ENCODE measurements around the gene DRC7. TPM values are rescaled to one million over a fixed set of nuclear protein-coding genes. Genes with fewer than 3 reads are reported as not detected.
"Not testable (repeated sequence)": the region's sequence is repeated elsewhere in the genome, so short reads cannot be mapped to it uniquely, and the experiment has no call there.

The DRC7 gene
- total RNA-seq, 1 donor from 2014 or later, result not detected

DNA sequence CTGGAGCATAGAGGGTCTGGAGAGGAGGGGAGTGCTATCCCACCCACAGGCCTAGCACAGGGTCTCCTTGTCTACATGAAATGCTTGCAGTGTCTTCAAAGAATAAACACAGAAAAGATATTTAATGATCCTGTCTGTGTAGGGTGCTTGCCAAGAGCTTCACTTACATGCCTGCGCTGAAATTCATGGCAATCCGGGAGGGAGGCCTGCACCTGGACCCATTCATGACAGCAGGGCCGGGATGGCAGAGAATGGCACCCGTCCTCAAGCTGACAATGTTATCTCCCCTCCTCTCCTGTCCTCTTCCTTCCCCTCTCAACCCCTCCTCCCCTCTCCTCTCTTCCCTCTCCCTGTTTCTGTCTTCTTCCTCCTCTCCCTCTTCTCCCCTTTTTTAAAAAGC lies 24.4 kb upstream of the DRC7 start:
- Histone ChIP-seq H3K27me3 (no peaks in the 10 kb centered on the region), H3K36me3 (no peaks in the 10 kb centered on the region), H3K27ac (no peak overlapping the region), H3K4me3 (no peak overlapping the region), H3K4me1 (no peaks in the 10 kb centered on the region), H3K9me3 (no peaks in the 10 kb centered on the region)
- intact Hi-C loops (cut with DNase I), result no loop called here
- no peak for DNase-seq (ENCODE audit: low spot score in 2 of 2)
- TF ChIP-seq, protein P1, sequence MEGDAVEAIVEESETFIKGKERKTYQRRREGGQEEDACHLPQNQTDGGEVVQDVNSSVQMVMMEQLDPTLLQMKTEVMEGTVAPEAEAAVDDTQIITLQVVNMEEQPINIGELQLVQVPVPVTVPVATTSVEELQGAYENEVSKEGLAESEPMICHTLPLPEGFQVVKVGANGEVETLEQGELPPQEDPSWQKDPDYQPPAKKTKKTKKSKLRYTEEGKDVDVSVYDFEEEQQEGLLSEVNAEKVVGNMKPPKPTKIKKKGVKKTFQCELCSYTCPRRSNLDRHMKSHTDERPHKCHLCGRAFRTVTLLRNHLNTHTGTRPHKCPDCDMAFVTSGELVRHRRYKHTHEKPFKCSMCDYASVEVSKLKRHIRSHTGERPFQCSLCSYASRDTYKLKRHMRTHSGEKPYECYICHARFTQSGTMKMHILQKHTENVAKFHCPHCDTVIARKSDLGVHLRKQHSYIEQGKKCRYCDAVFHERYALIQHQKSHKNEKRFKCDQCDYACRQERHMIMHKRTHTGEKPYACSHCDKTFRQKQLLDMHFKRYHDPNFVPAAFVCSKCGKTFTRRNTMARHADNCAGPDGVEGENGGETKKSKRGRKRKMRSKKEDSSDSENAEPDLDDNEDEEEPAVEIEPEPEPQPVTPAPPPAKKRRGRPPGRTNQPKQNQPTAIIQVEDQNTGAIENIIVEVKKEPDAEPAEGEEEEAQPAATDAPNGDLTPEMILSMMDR (IDR thresholded peaks at IDR 0.05), result no peak

DNA sequence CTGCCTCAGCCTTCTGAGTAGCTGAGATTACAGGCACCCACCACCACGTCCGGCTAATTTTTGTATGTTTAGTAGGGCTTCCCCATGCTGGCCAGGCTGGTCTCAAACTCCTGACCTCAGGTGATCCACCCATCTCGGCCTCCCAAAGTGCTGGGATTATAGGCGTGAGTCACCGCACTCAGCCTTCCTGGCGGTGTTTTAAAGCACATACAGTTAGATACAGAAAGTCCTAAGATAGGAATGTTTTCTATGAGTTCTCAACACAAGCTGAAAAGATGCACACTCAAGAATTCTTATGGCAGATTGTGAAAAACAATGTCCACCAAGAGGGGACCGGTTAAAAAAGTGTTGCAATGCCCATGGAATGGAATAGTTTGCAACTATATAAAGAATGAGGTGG lies 23.2 kb upstream of the DRC7 start:
- H3K27me3 ChIP-seq; intact Hi-C loops (cut with DNase I): not testable (repeated sequence)

DNA sequence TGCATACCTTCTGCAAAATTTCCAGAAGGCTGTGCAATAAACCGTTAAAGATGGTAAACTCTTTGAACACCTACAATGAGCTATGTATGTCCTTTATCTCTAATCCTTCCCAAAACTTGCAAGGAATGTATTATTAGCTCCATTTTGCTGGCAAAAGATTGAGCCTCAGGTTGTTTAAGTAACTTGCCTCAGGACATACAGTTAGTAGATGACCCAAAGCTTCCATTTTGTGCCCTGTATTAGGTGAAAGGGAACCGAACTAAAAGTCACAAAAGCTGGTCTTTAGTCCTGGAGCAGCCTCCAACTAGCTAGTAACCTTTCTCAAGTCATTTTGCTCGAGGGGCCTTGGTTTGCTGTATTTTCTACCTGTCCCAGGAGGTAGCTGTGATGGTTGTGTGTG lies 22.2 kb upstream of the DRC7 start:
- TF ChIP-seq, protein P1 (IDR thresholded peaks at IDR 0.05), result no peak
- no peak for DNase-seq (ENCODE audit: low spot score in 2 of 2)
- Histone ChIP-seq H3K4me3 (no peak overlapping the region), H3K27ac (no peak overlapping the region), H3K4me1 (no peaks in the 10 kb centered on the region), H3K27me3 (no peaks in the 10 kb centered on the region), H3K9me3 (no peaks in the 10 kb centered on the region), H3K36me3 (no peaks in the 10 kb centered on the region)
- intact Hi-C loops (cut with DNase I), result no loop called here

More for the DNA sequence above, 23.2 kb upstream of the DRC7 start:
- DNase-seq (ENCODE audit: low spot score in 2 of 2); H3K4me1 ChIP-seq; H3K36me3 ChIP-seq; H3K9me3 ChIP-seq; H3K4me3 ChIP-seq; H3K27ac ChIP-seq: not testable (repeated sequence)

DNA sequence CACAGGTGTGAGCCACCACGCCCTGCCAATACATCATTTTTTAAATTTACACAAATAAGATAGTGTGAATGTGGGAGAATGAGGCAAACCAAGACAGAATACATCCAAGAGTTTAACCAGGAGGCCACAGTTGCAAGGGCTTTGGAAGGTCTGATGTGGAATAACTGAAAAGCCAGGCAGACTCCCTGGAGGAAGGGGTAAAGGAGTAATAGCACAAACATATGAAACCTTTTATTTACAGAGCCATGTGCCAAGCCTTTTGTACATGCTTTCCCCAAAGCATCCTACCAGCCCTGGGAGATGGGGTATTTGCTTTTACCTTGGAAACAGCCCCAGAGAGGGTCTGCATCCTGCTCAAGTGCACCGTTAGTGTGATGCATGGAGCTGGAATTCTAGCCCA lies 21.8 kb upstream of the DRC7 start:
- H3K4me1 ChIP-seq, result no peaks in the 10 kb centered on the region

DNA sequence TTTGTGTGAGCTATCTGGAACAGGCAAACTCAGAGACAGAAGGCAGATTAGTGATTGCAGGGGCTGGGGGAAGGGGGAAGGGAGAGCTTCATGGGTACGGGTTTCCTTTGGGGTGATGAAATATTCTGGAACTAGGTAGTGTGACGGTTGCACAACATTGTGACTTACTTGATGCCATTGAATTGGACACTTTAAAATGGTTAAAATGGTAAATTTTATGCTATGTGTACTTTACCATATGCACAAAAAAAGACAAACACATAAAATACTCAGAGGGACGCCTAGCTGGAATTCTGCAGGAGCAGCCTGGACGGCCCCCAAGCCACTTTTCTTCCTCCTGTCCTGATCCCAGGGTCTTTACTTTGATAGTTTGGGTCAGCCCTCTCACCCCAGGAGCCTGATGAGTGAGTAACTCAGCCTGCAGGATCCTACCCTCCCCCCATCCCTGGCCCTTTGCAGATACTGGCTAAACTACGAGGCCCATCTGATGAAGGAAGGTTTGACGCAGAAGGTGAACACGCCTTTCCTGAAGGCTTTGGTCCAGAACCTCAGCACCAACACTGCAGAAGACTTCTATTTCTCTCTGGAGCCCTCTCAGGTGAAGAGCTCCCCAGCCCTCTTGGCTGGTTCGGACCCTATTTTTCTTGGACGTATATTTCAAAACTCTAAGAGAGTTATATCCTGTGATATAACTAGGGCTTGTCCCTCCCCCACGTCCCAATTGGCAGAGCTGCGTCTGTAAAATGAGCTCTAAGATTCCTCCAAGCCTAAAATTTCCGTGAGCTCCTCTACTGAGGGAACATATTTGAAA lies 18.7 kb upstream of the DRC7 start:
- DNase-seq (ENCODE audit: low spot score in 2 of 2), result no peak
- H3K4me3 ChIP-seq, result no peak overlapping the region
- H3K36me3 ChIP-seq, result no peaks in the 10 kb centered on the region
- no peaks in the 10 kb centered on the region for H3K4me1 ChIP-seq
- intact Hi-C loops (cut with DNase I), result no loop called here
- H3K27me3 ChIP-seq, result no peaks in the 10 kb centered on the region
- no peak overlapping the region for H3K27ac ChIP-seq
- no peaks in the 10 kb centered on the region for H3K9me3 ChIP-seq
- TF ChIP-seq, protein P1 (IDR thresholded peaks at IDR 0.05), result no peak

More for the DNA sequence above, 21.8 kb upstream of the DRC7 start:
- intact Hi-C loops (cut with DNase I), result no loop called here
- H3K27ac ChIP-seq, result no peak overlapping the region
- no peak for DNase-seq (ENCODE audit: low spot score in 2 of 2)
- no peaks in the 10 kb centered on the region for H3K36me3 ChIP-seq
- TF ChIP-seq, protein P1 (IDR thresholded peaks at IDR 0.05), result no peak
- no peak overlapping the region for H3K4me3 ChIP-seq
- no peaks in the 10 kb centered on the region for H3K27me3 ChIP-seq
- no peaks in the 10 kb centered on the region for H3K9me3 ChIP-seq

DNA sequence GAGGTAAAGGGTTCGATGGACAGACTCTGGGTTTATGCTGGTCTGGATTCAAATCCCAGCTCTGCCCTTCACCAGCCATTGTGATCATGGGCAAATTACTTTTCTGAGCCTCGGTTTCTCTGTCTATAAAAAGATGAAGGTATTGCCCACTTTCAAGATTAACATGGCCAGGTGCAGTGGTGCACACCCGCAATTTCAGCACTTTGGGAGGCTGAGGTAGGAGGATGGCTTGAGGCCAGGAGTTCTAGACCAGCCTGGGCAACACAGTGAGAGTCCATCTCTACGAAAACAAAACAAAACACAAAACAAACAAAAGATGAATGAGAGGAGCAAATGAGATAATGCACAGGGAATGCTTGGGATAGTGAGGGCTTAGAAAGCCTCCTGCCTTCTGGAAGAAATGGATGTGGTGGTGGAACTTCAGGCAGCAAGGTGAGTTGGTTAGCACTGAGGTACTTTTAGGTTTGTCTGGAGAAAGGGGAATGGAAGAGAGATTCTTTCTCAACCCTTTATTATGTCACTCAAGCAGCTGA lies 18.0 kb upstream of the DRC7 start:
- intact Hi-C loops (cut with DNase I), result no loop called here
- no peak for DNase-seq (ENCODE audit: low spot score in 2 of 2)
- Histone ChIP-seq H3K27me3 (no peaks in the 10 kb centered on the region), H3K9me3 (no peaks in the 10 kb centered on the region), H3K4me3 (no peak overlapping the region), H3K36me3 (no peaks in the 10 kb centered on the region), H3K4me1 (no peaks in the 10 kb centered on the region), H3K27ac (no peak overlapping the region)
- TF ChIP-seq, protein P1 (IDR thresholded peaks at IDR 0.05), result no peak
